T-helper 1 cell treated with Interleukin-12 subunit alpha and Interleukin-12 subunit beta and Interleukin-4 antibody, amounts not matched to agents 30 ng/mL and 1 ng/mL, for 36 hours (primary cell): Measurements from ENCODE around the gene DCTN2. TPM values are rescaled to one million over a fixed set of nuclear protein-coding genes. Genes with fewer than 3 reads are reported as not detected.

ENCODE experiments used
- intact Hi-C: fragments of 100-400 bp; cut with micrococcal nuclease; formaldehyde crosslinking; loops from one replicate; pipeline ENCODE4 v1.15.1; 2024
- total RNA-seq: library from RNA; stranded (reverse); gene quantifications from 2 replicates; pipeline ENCODE4 v1.2.3, GENCODE V29; 2022

DCTN2 gene
- 88.6 and 89.2 TPM in 2 replicates for total RNA-seq

DNA sequence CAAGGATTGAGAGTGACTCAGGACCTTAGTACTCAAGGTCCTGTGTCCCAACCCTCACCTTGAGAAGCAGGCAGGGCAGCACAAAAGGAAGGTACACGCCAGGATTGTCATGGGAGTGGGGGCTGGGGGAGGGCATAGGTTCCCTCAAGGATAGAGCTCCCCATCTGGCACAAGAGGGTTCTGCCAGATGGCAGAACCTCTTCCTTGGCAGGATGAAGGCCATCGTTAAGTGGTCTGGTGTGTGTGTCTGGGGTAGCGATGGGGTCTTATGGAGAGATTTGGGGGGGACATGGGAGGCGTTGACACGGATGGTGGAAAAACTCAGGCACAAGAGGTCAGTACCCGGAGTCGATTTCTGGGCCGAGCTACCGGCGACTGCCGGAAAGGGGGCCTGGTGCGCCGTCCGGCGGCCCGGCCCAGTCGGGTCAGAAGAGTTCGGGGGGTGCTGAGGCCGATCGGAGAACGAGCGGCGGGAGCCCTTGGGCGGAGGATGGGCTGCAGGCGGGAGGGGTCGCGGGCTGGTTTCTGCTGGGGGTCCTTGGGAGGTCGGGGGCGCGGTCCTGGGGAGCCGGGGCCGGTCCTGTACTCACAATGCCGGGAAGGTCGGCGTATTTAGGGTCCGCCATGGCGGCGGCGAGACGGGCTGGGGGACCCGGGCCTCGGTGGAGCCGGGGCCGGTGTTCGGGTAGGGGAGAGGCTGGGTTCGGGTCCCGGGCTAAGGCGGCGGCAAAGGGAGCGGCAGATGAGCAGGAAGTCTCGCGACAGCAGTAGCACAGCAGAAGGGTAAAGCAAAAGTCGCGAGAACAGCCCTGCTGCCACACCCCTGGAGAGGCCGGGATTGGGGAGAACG lies at the start of gene DCTN2:
Gene DCTN2, minus strand, starts transcription at position 755 of the 850 bp plus-strand sequence. Its CDS starts 129 bp downstream, at position 626.
- intact Hi-C loops, result loop anchor here (1.0 kb wide), 10 partner anchors 26 to 266 kb away; partner anchors contain the start of genes CDK4, DDIT3, GLI1 and PIP4K2C

DNA sequence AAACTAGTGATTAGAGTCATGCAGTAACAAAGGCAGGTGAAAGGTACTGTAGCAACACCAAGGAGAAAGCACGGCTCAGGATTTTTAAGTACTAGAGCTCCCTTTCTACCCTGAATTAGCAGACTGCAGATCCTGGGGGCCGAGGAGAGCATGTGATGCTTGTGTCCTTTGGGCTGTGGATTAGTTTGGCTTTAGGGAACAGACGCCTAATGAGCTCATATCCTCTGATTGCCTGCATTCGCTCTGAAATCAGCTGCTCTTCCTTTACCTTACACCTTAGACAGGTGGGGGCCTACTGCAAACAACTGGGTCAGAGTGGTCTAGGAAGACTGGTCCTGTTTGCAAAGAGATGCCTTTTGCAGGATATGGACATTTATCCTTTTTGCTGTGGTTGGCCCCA lies 46.2 kb upstream of the DCTN2 start:
- intact Hi-C loops, result no loop called here

DNA sequence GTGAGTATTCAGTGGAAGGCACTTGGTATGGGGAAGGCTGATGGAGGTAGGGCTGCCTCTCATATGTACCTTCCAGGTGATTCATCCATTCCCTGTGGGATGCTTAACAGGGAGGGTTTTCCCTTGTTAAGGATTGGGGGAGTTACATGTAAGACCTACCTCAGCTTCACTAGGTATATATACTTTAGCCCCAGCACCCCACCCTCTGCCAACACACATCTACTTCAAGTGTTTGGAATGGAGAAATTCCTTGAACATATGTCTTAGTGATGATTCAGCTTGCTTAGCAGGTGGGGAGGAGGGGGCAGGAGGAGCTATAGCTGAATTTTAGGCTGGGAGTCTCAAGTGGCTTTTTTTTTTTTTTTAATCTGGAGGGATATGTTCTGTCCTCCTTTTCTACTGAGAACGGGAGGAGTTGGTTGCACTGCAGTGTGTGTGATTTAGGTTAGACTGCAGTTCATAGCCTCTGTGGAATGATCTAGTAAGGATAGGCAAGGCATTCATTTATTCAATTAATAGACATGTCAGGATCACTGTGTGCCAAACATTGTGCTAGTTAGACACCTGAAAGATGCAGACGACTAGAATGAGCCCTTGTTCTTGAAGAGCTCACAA lies 45.7 kb upstream of the DCTN2 start:
- intact Hi-C loops, result no loop called here

DNA sequence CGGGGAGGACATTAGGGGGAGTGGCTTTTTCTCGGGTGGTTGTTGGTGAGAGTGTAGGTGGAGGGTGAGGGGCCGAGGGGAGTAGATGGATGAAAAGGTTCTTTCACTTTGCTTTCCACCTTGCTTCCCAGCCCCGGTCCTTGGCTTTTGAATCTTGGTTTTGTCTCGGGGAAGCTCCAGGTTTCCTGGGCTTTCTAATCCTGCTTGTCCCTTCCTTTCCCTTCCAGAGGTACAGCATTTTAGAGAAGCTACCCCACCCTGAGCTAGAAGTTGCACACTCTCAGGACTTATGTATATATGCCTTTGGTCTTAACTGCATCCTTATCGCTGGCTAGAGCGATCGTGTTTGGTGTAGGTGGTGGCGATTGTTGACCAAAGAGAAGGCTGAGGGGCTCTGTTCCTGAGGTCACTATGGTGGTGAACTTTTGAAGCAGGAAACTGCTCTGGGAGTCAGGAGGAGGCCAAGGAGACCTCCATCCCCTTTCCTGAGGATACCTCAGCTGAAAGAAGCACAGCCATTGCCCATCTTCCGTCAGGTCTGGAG lies 44.9 kb upstream of the DCTN2 start:
- intact Hi-C loops, result loop anchor here (1.0 kb wide), 4 partner anchors 9 to 102 kb away; partner anchors contain the start of genes DCTN2, DTX3 and OS9

DNA sequence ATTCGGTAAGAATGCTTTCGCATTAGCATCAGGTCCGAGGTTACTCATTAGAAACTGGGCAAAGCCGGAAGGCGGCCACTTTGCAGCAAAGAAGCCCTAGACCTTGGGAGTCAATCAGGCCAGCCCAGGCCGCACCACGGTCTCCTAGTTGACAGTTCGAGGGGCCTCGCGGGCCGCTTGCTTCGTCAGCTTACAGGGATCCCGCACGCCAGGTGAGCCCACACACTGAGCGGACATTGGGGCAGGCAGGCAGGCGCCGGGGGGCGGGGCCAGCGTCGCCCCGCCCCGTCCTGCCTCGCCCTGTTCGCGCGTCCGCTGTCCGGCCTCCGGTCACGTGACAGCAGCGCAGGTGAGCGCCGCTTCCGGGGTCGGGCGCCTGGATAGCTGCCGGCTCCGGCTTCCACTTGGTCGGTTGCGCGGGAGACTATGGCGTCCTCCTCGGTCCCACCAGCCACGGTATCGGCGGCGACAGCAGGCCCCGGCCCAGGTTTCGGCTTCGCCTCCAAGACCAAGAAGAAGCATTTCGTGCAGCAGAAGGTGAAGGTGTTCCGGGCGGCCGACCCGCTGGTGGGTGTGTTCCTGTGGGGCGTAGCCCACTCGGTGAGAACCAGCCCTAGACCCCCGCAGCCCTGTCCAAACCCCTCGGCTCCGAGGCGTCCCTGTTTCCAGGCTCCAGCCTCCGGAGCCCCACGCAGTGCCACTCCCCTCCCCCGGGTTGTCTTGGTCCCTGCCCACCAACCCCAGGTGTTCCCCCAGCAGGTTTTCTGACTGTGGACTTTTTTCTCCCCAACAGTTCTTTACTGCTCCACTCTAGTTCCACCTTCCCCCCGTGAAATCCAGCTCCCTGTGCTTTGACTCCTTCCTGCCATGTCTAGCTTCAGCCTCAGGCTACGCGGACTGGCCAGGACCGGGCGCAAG lies 44.1 kb upstream of the DCTN2 start, which contains the start of gene PIP4K2C:
Gene PIP4K2C, plus strand, starts transcription at position 329 of the 918 bp plus-strand sequence. Its CDS starts 98 bp downstream, at position 427.
- intact Hi-C loops, result loop anchor here (1.0 kb wide), 4 partner anchors 8 to 103 kb away; partner anchors contain the start of genes DCTN2, DTX3 and OS9

DNA sequence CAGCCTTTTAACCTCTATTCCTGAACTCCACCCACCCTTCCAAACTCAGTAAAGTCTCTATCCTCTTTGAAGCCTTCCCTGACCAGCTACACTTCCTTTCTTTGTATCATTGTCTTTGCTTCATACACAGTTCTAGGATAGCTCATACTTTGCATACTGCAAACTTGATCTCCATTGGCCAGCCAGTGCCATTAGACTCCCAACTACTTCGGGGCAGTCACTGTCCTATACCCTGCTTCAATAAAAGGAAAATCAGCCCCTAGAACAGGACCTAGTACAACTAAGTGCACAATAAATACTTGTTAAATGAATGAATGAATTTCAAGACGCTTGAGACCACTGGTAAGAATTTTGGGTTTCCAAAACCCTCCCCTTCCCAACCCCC lies 43.5 kb upstream of the DCTN2 start:
- intact Hi-C loops, result no loop called here

DNA sequence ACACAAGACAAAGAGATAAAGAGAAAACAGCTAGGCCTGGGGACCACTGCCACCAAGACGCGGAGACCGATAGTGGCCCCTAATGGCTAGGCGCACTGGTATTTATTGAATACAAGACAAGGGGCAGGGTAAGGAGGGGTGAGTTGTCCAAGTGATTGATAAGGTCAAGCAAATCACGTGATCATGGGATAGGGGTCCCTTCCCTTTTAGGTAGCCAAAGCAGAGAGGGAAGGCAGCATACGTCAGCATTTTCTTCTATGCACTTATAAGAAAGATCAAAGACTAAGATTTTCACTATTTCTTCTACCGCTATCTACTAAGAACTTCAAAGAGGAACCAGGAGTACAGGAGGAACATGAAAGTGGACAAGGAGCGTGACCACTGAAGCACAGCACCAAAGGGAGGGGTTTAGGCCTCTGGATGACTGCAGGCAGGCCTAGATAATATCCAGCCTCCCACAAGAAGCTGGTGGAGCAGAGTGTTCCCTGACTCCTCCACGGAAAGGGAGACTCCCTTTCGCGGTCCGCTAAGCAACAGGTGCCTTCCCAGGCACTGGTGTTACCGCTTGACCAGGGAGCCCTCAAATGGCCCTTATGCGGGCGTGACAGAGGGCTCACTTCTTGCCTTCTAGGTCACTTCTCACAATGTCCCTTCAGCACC lies 42.1 kb upstream of the DCTN2 start:
- intact Hi-C loops, result loop anchor here (10.0 kb wide), 1 partner anchor 256 kb away; the partner anchor contains the start of gene CTDSP2

DNA sequence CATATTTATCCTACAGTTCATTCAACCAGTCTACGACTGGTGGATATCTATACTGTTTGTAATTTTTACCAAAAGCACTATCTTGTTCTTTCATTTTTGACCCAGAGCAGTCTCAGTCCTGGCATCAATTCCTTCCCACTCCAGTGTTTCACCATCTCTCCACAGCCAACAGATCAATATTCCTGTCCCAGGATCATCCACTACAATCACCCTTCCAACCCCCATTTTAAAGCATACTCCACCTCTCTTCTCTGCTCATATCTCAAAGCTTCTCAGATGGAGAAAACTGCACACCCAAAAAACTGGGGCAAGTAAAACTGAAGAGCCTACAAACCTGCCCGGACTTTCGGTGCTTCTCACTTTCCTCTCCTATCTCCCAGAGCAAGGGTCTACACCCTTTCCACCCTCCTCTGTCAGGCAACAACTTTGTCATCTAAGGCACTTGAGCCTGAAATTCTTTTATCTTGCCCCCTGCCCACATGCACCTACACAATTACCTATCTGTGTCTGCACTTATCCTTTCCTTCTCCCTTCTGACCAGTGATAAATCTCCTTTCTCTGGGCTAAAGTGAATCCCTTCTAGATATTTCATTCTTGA lies 39.9 kb upstream of the DCTN2 start:
- intact Hi-C loops, result loop anchor here (10.0 kb wide), 1 partner anchor 258 kb away; the partner anchor contains the start of gene CTDSP2

DNA sequence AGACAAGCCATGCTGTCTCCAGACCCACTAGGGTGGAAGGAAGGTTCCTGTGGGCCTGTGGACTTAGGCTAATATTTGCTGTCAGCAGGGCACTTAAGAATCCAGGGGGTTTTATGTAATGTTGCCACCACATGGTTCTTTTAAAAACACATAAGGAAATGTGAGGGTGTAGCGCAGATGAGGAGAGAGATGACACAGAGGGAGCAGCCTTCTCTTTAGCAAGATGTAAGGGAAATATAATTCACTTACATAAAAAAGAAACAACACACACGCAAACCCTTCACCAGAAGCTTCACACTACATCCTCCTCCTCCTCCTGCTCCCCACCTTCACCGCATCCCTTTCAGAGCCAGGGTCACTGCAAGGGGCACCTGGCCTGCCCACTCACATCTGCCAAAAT lies 39.1 kb upstream of the DCTN2 start:
- intact Hi-C loops, result loop anchor here (10.0 kb wide), 1 partner anchor 259 kb away; the partner anchor contains the start of gene CTDSP2

DNA sequence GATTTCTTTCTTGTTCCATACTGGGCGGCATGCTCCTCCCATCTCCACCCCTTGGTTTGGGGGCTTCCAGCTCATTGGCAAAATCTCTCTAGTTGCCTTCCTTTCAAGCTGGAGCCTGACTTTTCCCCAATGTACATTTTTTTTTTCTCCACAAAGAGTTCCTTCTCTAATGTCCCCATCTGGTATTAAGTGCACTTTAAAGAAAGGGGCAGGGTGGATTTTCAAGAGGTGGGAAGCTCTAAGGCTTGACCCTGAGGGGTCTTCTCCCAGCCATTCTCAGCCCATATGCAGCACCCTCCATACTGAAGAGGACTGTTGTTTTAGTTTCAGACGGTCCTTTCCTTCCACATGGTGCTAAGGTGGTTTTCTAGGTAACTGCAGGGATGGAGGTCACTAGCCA lies 38.2 kb upstream of the DCTN2 start:
- intact Hi-C loops, result loop anchor here (10.0 kb wide), 1 partner anchor 260 kb away; the partner anchor contains the start of gene CTDSP2

DNA sequence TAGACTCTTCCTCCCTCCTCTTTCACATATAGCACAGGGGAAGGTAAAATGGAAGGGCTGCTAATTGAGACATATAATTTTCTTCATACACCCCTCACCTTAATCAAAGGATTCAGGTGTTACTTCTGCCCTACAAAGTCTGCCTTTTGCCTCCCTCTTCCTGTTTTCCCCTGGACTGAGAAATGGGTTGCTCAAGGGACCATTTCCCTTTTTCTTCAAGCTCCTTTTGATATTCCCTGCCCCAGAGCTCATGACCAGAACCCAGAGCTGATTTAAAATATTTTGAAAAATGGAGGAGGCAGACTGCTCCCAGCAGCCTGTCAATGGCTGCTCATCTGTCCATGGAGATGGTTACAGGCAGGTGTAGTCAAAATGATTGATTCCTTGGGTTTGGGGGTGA lies 37.7 kb upstream of the DCTN2 start:
- intact Hi-C loops, result loop anchor here (10.0 kb wide), 1 partner anchor 260 kb away; the partner anchor contains the start of gene CTDSP2

DNA sequence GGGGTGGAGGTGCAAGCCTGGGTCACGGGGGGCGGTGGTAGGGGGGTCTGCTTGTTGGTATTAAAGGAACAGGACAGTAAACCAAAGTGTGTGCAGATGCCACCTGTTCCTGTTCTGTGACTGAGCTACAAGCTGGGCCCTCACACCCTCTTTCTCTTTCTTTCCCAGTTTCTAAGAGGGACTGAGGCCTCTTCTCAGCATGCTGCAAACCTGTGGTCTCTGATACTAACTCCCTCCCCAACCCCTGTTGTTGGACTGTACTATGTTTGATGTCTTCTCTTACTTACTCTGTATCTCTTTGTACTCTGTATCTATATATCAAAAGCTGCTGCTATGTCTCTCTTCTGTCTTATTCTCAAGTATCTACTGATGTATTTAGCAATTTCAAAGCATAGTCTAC lies 37.1 kb upstream of the DCTN2 start:
- intact Hi-C loops, result loop anchor here (10.0 kb wide), 1 partner anchor 261 kb away; the partner anchor contains the start of gene CTDSP2

DNA sequence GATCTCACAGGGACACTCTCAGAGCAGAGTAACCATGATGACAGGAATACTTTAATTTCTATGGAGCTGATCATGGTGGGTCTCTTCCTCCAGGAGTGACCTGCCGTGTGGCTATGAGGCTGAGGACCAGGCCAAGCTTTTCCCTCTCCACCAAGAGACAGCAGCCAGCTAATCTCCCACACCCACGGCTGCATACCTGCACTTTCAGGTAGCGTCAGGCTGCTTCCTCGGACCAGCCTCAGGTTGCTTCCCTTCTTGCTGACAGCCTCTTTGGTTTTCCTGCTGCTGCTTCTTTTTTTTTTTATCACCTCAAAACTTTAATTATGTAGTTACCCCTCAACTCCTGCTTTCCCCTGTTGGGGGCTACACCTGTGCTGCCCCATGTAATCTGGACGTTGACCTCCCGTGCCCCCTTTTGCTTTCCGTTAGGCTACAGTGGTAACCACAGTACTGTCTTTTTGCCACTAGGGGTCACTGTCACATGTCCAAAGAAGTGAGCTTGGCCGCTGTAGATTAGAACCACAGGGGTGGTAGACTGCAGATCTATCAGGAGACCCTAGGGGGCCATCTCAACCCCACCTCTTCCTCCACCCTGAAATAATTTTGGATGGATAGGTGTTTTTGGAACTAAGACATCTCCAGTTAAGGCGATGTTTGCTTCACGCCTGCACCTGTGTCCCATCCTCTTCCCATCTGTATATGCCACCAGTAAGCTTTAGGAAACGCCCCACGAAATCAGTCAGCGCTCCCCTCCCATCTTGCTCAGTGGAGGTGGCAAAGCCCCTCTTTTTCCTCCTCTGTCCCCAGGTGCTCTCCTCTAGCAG lies 36.2 kb upstream of the DCTN2 start:
- intact Hi-C loops, result loop anchor here (1.0 to 10.0 kb wide), 8 partner anchors 8 to 322 kb away; partner anchors contain the start of genes B4GALNT1, CTDSP2, MBD6 and PIP4K2C

DNA sequence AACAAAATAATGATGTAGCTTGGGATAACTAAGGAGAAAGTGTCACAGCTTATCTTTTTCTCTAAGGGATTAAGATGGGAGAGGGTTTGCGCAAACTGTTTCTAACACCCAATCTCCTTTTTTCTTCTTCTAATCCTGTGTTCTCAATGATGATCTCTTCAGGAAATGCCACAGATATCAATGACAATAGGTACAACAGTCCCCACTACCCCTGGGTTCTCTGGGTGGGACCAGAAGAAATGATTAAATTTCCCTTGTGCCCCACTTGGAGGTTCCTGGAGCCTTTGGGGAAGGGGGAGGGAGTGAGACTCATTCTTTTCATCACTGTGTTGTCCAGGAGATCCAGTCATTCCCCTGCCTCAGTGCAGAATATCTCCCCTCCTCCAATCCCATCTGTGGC lies 35.4 kb upstream of the DCTN2 start:
- intact Hi-C loops, result loop anchor here (2.0 to 10.0 kb wide), 2 partner anchors 60 to 262 kb away; partner anchors contain the start of genes CTDSP2 and MBD6

DNA sequence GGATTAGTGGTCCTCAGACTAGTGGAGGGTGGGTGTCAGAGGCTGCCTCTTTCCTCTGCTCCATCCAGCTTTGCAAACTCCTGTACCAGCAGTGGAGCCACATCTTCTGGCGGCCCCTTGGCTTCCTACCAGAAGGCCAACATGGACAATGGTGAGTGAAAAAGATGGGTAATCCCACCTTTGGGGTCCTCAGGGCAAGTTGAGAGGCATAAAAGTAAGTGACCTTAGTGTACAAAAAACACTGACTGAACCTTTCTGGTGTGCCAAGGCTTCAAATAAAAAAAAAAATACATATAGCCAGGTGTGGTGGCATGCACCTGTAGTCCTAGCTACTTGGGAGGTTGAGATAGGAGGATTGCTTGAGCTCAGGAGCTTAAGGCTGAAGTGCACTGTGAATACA lies 34.8 kb upstream of the DCTN2 start:
- intact Hi-C loops, result loop anchor here (2.0 to 10.0 kb wide), 2 partner anchors 59 to 263 kb away; partner anchors contain the start of genes CTDSP2 and MBD6

DNA sequence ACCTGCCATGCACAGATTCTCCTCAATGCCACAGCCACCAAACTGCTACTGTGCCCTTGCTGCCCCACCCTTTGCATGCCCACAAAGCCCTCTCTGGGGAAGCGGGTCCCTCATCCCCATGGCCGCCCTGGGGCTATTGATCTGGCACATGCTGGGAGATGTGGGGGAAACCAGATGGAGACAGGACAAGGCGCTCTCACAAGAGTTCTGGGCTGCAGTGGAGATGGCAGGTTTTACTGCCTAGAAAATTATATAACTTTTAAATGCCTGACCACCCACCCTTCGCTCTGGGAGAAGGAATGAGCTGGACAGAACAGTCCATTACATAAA lies 33.4 kb upstream of the DCTN2 start:
- intact Hi-C loops, result loop anchor here (10.0 kb wide), 1 partner anchor 264 kb away; the partner anchor contains the start of gene CTDSP2

DNA sequence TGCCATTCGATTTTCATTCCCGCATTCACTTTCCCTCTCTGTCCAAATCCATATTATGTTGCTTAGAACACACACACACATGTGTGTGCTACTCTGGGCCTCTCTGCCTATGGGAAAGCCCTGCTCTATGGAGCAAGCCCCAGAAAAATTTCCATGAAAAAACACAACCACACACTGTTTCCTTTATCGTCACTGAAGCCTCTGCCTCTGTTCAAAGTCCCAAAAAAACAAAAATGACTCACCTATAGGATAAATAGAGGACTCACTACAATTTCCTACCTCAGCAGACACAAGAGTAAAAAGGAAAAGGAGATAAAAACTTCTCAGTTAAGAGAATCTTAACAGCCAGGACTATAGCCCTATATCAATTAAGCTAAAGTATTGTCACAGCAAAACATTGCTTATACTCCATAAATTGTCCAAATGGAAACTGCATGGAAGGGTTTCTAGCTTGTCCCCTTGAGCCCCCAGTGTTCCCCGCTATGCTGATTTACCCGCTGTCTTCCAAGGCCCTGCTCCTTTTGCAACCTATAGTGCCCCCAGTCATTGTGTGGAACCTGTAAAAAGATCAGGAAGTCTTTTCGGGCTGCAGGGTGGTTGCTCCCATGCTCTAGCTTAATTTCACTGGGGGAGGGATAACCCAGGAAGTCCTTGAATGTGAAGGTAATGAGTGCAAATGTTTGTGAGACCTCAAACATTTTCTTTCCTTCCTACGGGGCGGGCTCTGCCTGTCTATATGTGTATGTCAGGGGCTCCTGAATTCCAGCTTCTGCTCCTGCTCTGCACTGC lies 32.9 kb upstream of the DCTN2 start:
- intact Hi-C loops, result loop anchor here (10.0 kb wide), 1 partner anchor 265 kb away; the partner anchor contains the start of gene CTDSP2
